ENCODE measurements around the gene ZNF275.

DNA sequence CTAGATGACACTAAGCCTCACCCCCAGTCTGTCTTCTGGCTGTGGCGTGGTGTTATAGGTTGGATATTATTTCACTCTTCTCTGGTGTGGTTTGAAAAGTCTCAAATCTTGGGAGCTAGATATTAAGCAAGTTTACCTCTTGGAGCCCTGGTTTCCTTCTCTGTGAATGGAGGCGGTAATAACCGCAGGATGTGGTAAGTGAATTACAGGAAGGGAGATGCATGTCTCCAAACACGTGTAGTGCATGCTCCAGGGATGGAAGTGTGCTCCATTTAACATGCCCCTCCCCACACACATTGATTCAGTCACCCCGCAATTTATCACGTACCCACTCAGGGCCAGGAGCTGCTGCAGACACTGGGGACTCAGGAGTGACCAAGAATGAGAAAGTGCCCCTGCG lies 4.9 kb downstream of the ZNF275 start:
- TF ChIP-seq, protein P1, sequence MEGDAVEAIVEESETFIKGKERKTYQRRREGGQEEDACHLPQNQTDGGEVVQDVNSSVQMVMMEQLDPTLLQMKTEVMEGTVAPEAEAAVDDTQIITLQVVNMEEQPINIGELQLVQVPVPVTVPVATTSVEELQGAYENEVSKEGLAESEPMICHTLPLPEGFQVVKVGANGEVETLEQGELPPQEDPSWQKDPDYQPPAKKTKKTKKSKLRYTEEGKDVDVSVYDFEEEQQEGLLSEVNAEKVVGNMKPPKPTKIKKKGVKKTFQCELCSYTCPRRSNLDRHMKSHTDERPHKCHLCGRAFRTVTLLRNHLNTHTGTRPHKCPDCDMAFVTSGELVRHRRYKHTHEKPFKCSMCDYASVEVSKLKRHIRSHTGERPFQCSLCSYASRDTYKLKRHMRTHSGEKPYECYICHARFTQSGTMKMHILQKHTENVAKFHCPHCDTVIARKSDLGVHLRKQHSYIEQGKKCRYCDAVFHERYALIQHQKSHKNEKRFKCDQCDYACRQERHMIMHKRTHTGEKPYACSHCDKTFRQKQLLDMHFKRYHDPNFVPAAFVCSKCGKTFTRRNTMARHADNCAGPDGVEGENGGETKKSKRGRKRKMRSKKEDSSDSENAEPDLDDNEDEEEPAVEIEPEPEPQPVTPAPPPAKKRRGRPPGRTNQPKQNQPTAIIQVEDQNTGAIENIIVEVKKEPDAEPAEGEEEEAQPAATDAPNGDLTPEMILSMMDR (IDR thresholded peaks at IDR 0.05; ENCODE audit: extremely low read depth in 1 of 2, insufficient read depth in 1 of 2, low read depth in 1 of 2, low read length in 2 of 2) = no peak
- no peak for TF ChIP-seq GATA2 (IDR thresholded peaks at IDR 0.05; ENCODE audit: insufficient read depth, insufficient read length, low read depth, low read length)
- TF ChIP-seq MYC (IDR thresholded peaks at IDR 0.05; ENCODE audit: low read depth, low read length) = no peak
